Hippocampal formation (tissue), 2 donors: Measurements from ENCODE around the gene ISOC1.

Experiments
- DNase-seq, 2 donors: peaks; one replicate each; lab custom pipeline; 2025; lab: John Stamatoyannopoulos, UW

The ISOC1 gene

GRCh38 chr5:129094924-129095899 lies 663 bp downstream of the ISOC1 start:
- DNase-seq, result peak; percentile 15 to 55

- DNase-seq, result no peak
These were observed 1.9 kb downstream of the ISOC1 start for GRCh38 chr5:129096382-129096991.

GRCh38 chr5:129097498-129098296 lies 3.1 kb downstream of the ISOC1 start:
- DNase-seq, result no peak

DNA sequence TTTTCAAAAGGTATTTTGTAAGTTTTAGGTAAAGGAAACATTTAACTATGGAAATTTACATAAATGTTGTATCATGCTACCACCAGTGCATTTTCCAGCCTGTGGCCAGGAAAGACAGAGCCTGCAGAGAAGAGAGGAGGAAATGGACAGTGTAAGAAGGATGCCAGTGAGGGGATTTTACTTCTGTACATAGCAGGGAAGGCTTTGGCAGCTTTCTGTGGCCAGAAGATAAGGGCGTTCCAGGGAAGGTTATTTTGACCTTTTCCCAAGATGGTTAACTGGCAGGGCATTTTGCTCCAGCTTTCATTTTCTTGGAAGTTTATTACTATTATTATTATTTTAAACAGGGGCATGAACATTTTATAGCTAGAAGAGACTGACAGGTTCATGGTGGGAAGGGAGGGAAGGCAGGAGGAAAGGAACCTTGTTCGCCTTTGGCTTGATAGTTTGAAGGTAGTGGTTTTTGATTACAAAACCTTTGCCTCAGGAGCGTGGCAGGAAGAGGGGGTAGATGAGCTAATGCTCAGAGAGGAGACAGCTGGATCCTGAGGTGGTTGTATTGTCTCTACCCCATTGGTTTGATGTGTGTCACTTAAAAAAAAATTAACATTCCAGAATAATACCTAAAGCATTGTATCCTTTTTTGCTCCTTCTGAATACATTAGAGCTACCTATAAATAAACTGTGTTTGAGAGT lies 4.1 kb downstream of the ISOC1 start:
- no peak for DNase-seq

DNA sequence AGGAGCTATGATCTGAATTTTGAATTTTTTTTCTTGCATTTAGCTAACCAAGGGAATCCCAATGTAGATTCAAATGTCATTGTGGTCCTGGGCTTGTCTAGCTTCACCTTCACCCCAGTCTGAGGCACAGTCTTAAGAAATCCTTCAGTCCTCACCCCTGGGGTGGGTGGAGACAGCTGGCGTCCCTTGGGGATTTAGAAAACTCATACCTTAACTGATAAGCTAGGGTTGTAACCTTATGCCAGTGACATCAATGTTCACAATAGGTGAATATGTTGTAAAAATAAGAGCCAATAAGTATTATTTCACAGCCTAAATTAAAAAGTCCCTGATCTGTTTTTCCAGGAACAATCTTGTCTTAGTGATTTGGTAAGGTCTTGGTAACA lies 4.6 kb downstream of the ISOC1 start:
- no peak for DNase-seq

DNA sequence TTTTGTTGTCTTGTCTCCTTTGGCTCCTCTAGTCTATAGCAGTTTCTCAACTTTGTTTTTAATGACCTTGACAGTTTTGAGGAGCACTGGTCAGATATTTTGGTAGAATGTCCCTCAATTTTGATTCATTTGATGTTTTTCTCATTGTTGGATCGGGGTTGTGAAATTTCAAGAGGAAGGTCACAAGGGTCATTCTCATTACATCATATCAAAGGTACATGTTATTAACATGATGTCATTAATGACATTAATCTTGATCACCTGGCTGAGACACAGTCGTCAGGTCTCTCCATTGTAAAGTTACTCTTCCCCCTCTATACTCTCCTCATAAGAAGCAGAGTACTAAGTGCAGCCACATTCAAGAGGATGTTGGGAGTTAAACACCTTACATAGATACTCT lies 7.2 kb downstream of the ISOC1 start:
- DNase-seq, result no peak

DNA sequence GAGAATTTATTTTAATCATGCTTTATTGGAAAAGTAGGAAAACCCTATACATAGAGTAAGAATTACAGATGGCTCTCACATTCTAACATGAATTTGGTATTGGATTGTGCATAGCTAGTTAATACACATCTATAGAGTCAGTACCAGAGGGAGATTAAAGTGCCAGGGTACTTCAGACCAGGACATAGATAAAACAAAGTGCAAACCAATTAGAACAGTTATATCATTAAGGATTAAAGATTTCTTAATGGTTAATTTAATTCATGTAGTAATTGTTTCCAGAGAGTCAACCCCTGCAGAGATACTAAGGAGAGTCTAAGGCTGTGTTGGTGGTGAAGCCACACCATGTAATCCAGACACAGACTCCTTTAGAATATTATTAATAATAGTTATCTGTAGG lies 8.8 kb downstream of the ISOC1 start:
- DNase-seq, result no peak

DNA sequence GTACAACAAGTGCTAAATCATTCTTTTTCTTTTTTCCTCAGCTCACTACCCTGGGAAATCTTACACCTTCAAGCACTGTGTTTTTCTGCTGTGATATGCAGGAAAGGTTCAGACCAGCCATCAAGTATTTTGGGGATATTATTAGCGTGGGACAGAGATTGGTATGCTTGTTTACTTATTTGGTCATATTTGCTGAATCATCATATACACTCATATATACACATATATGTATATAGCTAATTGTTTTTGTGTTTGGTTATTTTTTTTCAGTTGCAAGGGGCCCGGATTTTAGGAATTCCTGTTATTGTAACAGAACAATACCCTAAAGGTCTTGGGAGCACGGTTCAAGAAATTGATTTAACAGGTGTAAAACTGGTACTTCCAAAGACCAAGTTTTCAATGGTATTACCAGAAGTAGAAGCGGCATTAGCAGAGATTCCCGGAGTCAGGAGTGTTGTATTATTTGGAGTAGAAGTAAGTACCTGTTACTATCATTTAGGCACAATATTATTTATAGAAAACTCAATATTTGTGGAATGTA lies 10.4 kb downstream of the ISOC1 start:
- DNase-seq, result no peak

DNA sequence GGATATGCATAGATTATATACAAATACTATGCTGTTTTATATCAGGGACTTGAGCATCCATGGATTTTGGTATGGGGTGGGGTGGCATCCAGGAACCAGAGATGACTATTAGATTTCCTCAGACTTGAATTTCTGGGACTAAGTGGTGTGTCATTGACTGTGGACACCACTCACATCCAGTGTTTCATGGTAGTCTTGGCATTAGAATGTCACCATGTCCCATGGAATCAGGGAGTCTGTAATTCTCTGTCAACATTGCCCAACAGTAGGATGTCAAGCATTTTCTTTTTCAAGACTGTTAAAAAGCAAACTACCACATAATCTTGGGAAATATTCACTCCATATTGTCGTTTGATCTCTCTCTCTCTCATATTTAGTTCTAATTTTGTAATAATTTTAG lies 13.1 kb downstream of the ISOC1 start:
- no peak for DNase-seq

DNA sequence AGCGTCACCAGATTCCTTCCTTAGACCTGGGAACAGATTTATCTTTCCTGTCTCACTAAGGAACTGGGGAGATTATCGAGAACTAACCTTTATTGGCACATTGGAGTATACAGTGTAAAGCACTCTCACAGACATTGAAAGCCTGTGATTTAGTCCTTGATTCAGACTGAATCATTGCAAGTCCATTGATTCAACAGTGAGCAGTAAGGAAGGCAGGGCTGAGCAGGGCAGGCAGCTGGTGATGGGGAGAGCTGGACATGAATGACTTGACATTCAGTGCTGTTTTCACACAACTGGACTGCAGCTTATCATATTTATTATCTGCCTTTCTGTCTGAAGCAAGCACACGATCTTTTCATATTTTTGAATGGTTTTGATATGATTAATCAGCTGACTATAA lies 16.2 kb downstream of the ISOC1 start:
- DNase-seq, result no peak

- DNase-seq, result no peak
These were observed 16.8 kb downstream of the ISOC1 start for GRCh38 chr5:129111351-129111750.

DNA sequence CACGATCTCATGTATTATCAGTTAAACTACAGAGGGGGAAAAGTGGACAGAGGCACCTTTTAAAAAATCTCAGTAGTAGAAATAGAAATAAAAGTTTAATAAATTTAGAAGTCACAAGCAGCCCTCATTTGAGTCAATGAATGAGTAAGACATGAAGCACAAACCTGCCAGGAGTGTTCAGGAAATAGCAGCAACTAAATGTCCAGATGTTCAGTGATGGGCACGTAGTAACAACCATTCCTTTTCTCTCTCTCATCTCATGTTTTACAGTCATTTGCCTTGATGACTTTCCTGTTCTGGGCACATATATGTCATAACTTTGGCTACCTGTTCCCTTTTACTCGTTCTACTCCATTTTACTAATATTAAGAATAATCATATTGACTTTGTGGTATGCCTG lies 17.7 kb downstream of the ISOC1 start:
- no peak for DNase-seq

DNA sequence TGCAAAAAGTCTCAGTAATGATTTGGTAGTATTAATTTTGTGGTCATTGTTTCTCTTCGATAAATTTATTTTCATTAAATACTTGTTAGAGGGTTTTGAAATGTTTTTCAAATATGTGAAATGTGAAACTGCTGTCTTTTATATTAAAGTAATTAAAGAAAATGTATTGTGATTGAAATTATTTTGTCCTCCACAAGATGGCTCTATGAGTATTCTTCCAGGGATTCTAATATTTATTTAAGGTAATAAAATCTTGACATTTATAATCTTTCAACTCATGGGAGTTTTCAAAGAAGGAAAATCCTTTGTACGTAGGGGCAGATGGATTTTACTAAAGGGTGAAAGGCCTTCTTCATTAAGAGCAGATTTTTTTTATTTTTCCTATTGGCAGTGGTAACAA lies 19.3 kb downstream of the ISOC1 start:
- DNase-seq, result peak in 1 of 2 donors; percentile 2

DNA sequence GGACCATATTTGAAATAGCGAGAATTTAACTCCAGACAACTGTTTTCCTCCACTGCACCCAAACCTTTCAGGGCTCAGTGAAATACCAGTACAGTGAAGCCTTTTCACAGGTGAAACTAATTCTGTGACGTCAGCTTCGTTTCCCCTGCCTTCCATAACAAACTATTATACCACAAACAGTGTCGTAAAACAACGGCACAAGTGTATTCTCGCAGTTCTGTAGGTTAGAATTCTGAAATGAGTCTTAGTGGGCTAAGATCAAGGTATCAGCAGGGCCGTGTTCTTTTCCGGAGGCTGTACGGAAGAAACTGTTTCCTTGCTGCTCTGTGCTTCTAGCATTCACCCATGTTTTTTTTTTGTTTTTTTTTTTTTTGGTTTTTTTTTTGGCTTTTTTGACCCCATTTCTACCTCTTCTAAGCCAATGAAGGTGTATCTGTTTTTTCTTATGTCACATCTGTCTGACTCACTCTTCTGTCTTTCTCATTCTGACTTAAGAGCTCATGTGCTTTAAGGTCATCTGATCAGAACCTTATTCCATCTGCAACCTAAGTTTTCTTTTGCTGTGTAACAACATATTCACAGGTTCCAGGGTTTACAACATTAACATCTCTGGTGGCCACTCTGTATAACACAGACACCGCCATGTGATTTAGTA lies 20.1 kb downstream of the ISOC1 start:
- DNase-seq, result no peak

DNA sequence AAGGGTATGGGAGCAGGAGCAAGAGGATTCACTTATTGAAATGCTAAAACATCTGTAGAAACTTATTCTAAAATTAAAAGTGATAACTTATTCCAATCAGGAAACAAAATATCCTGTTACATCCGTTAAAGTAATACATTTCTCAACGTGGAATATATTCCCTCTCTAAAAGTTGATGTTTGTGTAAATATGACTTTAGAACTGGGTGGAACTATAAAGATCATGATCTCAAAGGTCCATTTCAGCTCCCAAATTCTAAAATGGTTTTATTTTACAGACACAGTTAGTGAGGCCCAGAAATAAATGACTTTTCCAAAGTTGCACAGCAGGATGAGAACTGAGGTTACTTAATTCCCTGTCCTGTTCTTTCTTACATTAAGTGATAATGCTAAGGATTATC lies 21.1 kb downstream of the ISOC1 start:
- DNase-seq, result no peak

DNA sequence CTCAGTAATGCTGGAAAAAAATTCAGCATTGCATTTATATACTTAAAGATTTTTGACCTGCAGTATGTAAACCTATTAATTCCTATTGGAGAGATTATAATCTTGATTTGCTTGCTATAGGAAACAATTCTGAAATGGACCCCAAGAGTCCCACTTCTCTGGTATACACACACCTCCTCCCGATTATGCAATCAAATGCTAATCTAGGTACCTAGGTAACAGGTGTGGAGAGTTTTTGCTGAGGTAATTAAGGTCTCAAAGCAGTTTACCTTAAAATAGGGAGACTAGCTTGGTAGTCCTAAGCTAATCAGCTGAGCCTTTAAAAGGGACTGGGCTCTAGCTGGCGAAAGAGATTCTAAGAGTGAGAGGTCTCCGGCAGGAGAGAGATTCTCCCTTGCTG lies 22.2 kb downstream of the ISOC1 start:
- DNase-seq, result no peak

DNA sequence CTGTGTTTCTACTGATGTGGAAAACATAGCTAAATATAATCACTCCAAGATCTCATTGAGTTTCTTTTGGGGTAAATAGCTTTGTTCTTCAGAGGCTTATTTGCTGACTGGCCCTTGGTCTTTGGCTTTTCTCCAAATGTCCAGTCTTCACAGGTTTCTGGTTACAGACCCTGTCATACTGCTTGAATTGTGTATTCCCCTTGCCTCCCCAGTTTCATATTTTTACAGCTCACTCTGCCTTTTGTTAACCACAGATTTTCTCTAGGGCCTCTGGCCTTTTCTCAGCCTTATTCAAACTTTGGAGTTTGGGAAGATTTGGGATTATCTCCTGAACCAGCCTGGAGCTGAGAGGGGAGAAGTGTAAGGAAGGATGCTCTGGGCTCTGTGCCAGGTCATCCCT lies 23.9 kb downstream of the ISOC1 start:
- no peak for DNase-seq

- no peak for DNase-seq
These were observed 24.3 kb downstream of the ISOC1 start for GRCh38 chr5:129118826-129119225.

DNA sequence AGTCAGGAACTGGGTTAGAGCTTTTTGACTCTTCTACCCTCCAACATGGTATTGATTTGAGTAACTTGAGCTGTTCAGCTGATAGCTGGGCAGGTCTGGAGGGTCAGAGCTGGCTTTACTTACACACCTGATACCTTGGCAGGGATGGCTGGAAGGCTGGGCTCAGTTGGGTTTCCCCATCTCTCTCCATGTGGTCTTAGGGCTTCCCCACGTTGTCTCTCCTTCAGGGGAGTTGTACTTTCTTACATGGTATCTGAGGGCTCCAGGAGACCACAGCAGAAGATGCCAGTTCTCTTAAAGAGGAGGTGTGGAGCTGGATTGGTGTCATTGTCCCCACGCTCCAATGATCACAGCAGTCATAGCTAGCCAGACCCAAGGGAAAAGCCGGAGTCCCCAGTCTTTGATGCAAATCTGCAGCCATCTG lies 25.6 kb downstream of the ISOC1 start:
- DNase-seq, result no peak

GRCh38 chr5:129122560-129122959 lies 28.0 kb downstream of the ISOC1 start:
- DNase-seq, result no peak

DNA sequence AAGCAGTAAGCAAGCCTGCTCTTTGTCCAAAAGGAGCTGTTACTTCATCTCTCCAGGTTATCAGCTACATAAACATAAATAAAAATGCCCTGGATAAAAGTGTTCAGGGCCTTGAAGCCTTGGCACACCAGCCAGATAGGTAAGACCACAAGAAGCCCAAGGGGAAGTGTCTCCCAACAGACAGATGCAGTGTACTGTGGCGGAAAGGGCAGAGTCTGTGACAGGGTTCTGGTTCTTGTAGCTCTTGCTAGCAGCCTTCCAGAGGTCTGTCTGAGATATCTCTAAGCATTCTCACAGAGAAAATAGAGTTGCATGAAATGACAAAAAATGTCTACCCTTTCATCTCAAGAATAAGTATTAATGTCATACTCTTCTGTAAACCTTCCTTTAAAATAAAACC lies 30.1 kb downstream of the ISOC1 start:
- no peak for DNase-seq
